ENCODE data around the gene IFNAR1.

The IFNAR1 gene

GRCh38 chr21:33324291-33325221 lies at the start of gene IFNAR1:
Gene IFNAR1, plus strand, starts transcription at chr21:33324970. Its CDS starts 86 bp downstream, at chr21:33325056.
- DNase-seq (ENCODE audit: insufficient read length, low spot score) = peak; percentile 76
- FAIRE-seq = no peak
- TF ChIP-seq, protein P1, sequence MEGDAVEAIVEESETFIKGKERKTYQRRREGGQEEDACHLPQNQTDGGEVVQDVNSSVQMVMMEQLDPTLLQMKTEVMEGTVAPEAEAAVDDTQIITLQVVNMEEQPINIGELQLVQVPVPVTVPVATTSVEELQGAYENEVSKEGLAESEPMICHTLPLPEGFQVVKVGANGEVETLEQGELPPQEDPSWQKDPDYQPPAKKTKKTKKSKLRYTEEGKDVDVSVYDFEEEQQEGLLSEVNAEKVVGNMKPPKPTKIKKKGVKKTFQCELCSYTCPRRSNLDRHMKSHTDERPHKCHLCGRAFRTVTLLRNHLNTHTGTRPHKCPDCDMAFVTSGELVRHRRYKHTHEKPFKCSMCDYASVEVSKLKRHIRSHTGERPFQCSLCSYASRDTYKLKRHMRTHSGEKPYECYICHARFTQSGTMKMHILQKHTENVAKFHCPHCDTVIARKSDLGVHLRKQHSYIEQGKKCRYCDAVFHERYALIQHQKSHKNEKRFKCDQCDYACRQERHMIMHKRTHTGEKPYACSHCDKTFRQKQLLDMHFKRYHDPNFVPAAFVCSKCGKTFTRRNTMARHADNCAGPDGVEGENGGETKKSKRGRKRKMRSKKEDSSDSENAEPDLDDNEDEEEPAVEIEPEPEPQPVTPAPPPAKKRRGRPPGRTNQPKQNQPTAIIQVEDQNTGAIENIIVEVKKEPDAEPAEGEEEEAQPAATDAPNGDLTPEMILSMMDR (IDR thresholded peaks at IDR 0.05; ENCODE audit: insufficient read depth, missing control alignments) = no peak

GRCh38 chr21:33278721-33279120 lies 46.0 kb upstream of the IFNAR1 start:
- DNase-seq (ENCODE audit: insufficient read length, low spot score) = no peak
- FAIRE-seq = no peak
- TF ChIP-seq, protein P1 (IDR thresholded peaks at IDR 0.05; ENCODE audit: insufficient read depth, missing control alignments) = no peak

GRCh38 chr21:33279330-33279820 lies 45.4 kb upstream of the IFNAR1 start:
- TF ChIP-seq, protein P1 (IDR thresholded peaks at IDR 0.05; ENCODE audit: insufficient read depth, missing control alignments) = no peak
- no peak for DNase-seq (ENCODE audit: insufficient read length, low spot score)
- FAIRE-seq = no peak

DNA sequence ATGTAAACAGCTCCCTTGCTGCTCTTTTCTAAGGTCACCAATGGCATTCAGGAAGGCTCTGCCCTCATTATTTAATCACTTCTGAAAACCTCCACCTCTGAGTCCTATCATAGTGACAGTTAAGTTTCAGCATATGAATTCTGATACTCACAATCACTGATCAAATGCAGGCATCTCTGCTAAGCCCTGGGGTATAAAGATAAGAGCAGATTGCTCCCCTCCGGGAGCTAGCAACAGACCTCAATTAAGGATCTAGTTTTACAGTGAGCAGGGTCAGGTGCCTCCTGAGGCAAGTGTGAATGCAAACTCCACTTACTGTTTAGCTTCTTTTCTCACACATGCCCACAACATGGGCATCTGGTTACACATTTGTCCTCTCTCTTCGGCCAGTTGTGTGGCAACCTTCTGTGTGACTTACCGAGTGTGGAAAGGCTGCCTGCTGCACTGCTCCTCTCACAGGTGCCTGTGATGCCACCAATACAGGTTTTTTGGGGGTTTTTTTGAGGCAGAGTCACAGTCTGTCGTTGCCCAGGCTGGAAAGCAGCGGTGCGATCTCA lies 43.6 kb upstream of the IFNAR1 start:
- DNase-seq (ENCODE audit: insufficient read length, low spot score) = no peak
- no peak for FAIRE-seq
- TF ChIP-seq, protein P1 (IDR thresholded peaks at IDR 0.05; ENCODE audit: insufficient read depth, missing control alignments) = no peak

DNA sequence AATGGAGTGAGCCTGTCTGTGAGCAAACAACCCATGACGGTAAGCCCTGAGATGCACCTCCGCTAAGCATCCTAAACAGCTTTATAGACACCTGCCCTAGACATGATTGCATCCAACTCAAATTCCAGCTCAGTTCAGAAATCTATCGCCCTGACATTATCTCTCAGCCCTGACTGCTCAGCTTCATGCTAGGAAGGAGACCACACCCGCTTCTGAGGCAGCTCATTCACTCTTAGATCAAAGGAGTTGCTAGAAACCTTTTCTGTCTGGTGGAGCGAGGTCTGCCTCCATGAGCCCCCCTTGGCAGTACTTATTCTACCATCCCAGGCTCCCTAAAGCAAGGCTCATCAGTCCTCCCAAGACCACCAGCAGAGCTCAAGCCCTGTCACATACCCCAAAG lies 41.6 kb upstream of the IFNAR1 start:
- TF ChIP-seq, protein P1 (IDR thresholded peaks at IDR 0.05; ENCODE audit: insufficient read depth, missing control alignments) = no peak
- no peak for FAIRE-seq
- no peak for DNase-seq (ENCODE audit: insufficient read length, low spot score)

GRCh38 chr21:33286076-33286475 lies 38.7 kb upstream of the IFNAR1 start:
- FAIRE-seq (no peak), DNase-seq (ENCODE audit: insufficient read length, low spot score) (no peak)
- TF ChIP-seq, protein P1 (IDR thresholded peaks at IDR 0.05; ENCODE audit: insufficient read depth, missing control alignments) = no peak

Data from D721Med (cell line).